ENCODE data around the gene CGGBP1. TPM values are rescaled to one million over a fixed set of nuclear protein-coding genes. Genes with fewer than 3 reads are reported as not detected.
A peak's percentile ranks its signal among the peaks of the same experiment; 100 is the strongest.

Gene CGGBP1
- polyA plus RNA-seq, 1 donor, result 81.3 TPM

DNA sequence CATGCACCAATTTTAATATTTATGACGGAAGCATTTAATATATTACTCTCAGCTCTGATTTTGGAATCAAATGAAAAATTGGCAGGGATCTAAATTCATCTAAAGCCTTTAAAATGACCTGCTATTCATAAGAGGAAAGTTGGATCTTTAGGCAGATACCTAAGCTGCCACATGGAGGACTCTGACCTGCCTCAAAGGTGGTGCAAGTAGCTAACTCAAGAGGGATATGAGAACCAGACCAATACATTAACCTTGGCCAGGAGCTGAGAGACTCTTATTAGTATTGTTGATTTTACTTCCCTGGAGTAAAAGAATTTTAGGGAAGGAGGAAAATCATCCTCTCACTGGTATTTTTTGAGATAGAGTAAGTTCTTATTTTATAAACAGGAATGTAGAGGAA, 17.9 kb upstream of the CGGBP1 start:
- H3K27ac ChIP-seq (ENCODE audit: low read length), result no peak overlapping the region
- DNase-seq, result no peak
- no peaks in the 10 kb centered on the region for H3K4me1 ChIP-seq (ENCODE audit: control insufficient read depth, insufficient read depth, low read length)
- H3K36me3 ChIP-seq (ENCODE audit: control insufficient read depth, insufficient read depth, low read length), result no peaks in the 10 kb centered on the region
- H3K27me3 ChIP-seq (ENCODE audit: control insufficient read depth, insufficient read depth, low read length), result no peaks in the 10 kb centered on the region
- 100% methylated on average over 1 of the region's 1 CpG for WGBS (ENCODE audit: insufficient coverage, low lambda C conversion rate)
- peaks cover 3% of the 10 kb centered on the region for H3K9me3 ChIP-seq (ENCODE audit: control insufficient read depth, low read depth, low read length)
- no peak overlapping the region for H3K4me3 ChIP-seq (ENCODE audit: low read length)

DNA sequence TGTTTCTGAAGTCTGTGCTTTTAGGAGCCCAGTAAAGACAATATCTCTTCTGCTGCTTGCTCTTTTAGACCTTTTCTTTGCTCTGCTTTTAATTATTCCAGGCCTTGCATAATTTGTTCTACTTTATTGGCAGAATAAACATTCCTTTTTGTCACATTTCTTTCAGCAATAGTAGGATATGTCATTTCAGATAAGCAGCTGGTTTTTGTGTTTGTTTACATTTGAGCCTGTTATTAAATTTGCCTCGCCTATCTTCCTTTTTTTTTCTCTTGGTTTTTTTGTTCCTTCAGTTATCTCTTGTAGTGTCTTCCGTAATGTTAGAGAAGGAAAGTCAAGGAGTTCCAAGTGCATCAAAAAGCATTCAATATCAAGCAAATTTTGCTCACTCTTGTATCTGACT, 16.7 kb upstream of the CGGBP1 start:
- Histone ChIP-seq H3K4me3 (ENCODE audit: low read length) (no peak overlapping the region), H3K27me3 (ENCODE audit: control insufficient read depth, insufficient read depth, low read length) (no peaks in the 10 kb centered on the region), H3K36me3 (ENCODE audit: control insufficient read depth, insufficient read depth, low read length) (no peaks in the 10 kb centered on the region), H3K4me1 (ENCODE audit: control insufficient read depth, insufficient read depth, low read length) (no peaks in the 10 kb centered on the region), H3K27ac (ENCODE audit: low read length) (no peak overlapping the region), H3K9me3 (ENCODE audit: control insufficient read depth, low read depth, low read length) (peaks cover 3% of the 10 kb centered on the region)
- no peak for DNase-seq
- WGBS (ENCODE audit: insufficient coverage, low lambda C conversion rate), result 70% methylated on average over 2 of the region's 2 CpGs

DNA sequence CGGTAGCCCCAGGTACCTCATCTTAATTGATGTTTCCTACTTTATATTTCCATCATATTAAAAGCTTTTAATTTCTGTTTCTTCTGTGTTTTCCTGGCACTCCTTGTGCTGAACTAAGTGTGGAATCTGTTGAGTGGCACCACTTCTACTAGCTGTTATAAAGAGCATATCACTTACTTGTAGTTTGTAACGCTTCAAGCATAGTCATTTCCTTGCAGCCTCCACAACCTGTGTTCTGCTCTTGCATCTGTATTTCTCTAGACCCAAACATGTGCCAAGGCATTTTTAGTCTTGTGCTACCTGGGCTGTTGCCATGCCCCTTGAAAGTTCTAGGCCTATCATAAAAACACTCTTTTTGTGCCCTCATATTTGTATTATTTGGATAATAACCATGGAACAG, 16.3 kb upstream of the CGGBP1 start:
- H3K4me3 ChIP-seq (ENCODE audit: low read length), result no peak overlapping the region
- no peak for DNase-seq
- H3K4me1 ChIP-seq (ENCODE audit: control insufficient read depth, insufficient read depth, low read length), result no peaks in the 10 kb centered on the region
- 80% methylated on average over 1 of the region's 2 CpGs for WGBS (ENCODE audit: insufficient coverage, low lambda C conversion rate)
- no peak overlapping the region for H3K27ac ChIP-seq (ENCODE audit: low read length)
- peaks cover 3% of the 10 kb centered on the region for H3K9me3 ChIP-seq (ENCODE audit: control insufficient read depth, low read depth, low read length)
- H3K27me3 ChIP-seq (ENCODE audit: control insufficient read depth, insufficient read depth, low read length), result no peaks in the 10 kb centered on the region
- H3K36me3 ChIP-seq (ENCODE audit: control insufficient read depth, insufficient read depth, low read length), result no peaks in the 10 kb centered on the region

DNA sequence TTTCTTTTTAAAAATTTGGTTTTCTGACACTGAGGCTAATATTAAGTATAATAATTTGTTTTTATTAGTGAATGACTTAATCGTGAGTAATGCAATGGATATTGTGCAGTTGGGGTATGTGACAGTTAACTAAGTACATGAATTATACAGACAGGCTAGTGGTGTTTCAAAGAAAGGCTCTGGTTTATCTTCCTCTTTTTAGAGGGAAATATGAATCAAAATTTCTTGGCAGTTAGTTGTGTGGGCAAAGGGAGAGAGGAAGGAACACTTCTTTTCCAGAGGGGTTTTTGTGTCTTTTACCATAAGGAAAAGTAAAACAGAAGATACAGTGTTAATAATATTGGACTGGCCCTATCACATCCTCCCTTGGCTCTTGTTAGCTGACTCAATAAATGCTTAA, 2.9 kb upstream of the CGGBP1 start:
- Histone ChIP-seq H3K4me1 (ENCODE audit: control insufficient read depth, insufficient read depth, low read length) (peaks cover 4% of the 10 kb centered on the region), H3K27me3 (ENCODE audit: control insufficient read depth, insufficient read depth, low read length) (no peaks in the 10 kb centered on the region), H3K27ac (ENCODE audit: low read length) (no peak overlapping the region), H3K4me3 (ENCODE audit: low read length) (no peak overlapping the region), H3K9me3 (ENCODE audit: control insufficient read depth, low read depth, low read length) (peaks cover 2% of the 10 kb centered on the region), H3K36me3 (ENCODE audit: control insufficient read depth, insufficient read depth, low read length) (no peaks in the 10 kb centered on the region)
- no peak for DNase-seq
- WGBS (ENCODE audit: insufficient coverage, low lambda C conversion rate), result 100% methylated on average over 1 of the region's 1 CpG

DNA sequence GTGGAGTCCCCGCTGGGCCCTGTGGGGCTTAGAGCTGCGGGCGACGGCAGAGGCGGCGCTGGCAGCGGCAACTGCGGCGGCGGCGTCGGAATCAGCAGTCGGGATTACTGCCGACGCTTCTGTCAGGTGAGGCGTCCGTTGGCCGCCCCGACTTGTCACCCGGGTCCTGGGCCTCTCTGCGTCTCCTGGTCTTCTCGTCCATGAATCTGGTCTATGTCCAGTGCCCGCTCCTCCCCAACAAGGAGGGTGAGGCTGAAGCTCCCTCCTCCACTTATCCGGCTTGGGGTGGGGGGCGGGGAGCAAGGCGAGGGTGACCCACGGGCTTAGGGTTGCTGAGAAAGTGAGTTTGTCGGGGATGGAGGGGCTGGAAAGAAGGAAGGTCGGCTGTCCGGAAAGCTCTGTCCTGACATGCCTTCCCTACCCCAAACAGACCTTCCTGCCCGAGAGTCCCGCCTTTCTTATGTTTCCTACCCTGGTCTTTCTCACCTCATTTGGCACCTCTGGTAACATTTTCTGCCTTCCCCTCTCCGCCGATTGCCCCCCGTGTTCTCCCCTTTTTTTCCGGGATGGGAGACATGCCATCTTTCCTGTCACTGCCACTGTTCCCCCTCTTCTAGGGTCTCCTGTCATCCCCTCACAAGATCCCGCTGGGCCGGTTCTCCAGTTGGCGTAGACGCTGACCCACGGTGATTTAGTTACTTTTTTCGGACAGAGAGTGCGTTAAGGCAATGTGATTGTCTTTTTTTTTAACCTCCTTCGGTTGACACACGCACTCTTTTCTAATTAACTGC, 770 bp upstream of the CGGBP1 start:
- Histone ChIP-seq H3K4me1 (ENCODE audit: control insufficient read depth, insufficient read depth, low read length) (peaks cover 5% of the 10 kb centered on the region), H3K4me3 (ENCODE audit: low read length) (peak overlapping the region; percentile 94), H3K9me3 (ENCODE audit: control insufficient read depth, low read depth, low read length) (peaks cover 2% of the 10 kb centered on the region), H3K27me3 (ENCODE audit: control insufficient read depth, insufficient read depth, low read length) (no peaks in the 10 kb centered on the region), H3K36me3 (ENCODE audit: control insufficient read depth, insufficient read depth, low read length) (peaks cover 13% of the 10 kb centered on the region), H3K27ac (ENCODE audit: low read length) (peak overlapping the region; percentile 94)
- DNase-seq, result peak in 1 of 2 donors; percentile 3
- 0% methylated on average over 2 of the region's 45 CpGs for WGBS (ENCODE audit: insufficient coverage, low lambda C conversion rate)

DNA sequence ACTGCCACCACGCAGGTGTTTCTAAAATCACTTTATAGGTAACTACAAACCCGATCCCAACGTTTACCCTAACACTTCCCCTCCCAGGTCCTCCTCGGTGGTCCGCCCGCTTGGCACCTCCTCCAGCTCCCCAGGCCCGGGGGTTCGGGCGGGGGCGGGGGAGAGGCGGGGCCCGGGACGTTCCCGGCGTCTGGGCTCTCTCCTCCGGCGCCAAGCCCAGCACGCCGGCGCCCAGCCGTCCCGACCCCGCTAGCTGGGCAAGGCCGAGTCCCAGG, 562 bp downstream of the CGGBP1 start:
- DNase-seq, result no peak
- Histone ChIP-seq H3K27ac (ENCODE audit: low read length) (peak overlapping the region; percentile 99), H3K4me3 (ENCODE audit: low read length) (peak overlapping the region; percentile 77), H3K36me3 (ENCODE audit: control insufficient read depth, insufficient read depth, low read length) (peaks cover 13% of the 10 kb centered on the region), H3K4me1 (ENCODE audit: control insufficient read depth, insufficient read depth, low read length) (peaks cover 5% of the 10 kb centered on the region), H3K27me3 (ENCODE audit: control insufficient read depth, insufficient read depth, low read length) (no peaks in the 10 kb centered on the region), H3K9me3 (ENCODE audit: control insufficient read depth, low read depth, low read length) (peaks cover 2% of the 10 kb centered on the region)
- no CpG with 5 or more reads among the region's 24 CpGs for WGBS (ENCODE audit: insufficient coverage, low lambda C conversion rate)

DNA sequence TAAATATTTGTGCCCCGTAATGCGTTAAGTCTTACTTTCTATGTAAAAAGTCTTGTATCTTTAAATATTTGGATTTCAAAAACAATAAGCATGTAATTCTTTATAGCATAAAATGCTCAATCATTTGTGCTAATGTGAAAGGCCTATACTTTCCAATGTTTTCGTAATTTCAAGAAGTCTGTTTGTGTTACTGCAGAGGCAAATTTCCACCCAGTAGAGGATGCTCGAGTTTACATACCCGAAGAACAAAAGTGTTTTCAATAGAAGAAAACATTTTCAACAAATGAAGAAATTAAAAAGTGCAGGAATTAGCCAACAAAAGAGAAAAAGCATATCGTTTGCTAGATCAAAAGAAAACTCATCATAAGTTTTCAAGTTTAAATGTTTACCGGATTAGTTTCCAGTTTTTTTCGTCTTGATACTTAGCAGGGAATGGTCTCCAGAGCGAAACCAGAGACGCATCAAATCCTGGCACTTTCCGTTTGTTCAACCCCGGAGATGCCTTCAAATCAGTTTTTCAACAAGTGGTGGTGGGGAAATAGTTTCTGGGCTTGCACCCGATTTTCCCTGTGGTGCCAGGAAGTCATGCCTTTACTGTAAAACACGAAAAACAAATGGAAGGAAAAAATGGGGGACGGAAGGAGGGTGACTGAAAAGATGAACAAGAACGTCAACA, 1.0 kb downstream of the CGGBP1 start:
- peaks cover 2% of the 10 kb centered on the region for H3K9me3 ChIP-seq (ENCODE audit: control insufficient read depth, low read depth, low read length)
- H3K36me3 ChIP-seq (ENCODE audit: control insufficient read depth, insufficient read depth, low read length), result peaks cover 13% of the 10 kb centered on the region
- peak overlapping the region; percentile 77 for H3K4me3 ChIP-seq (ENCODE audit: low read length)
- H3K4me1 ChIP-seq (ENCODE audit: control insufficient read depth, insufficient read depth, low read length), result peaks cover 5% of the 10 kb centered on the region
- WGBS (ENCODE audit: insufficient coverage, low lambda C conversion rate), result 10% methylated on average over 8 of the region's 16 CpGs
- H3K27ac ChIP-seq (ENCODE audit: low read length), result peak overlapping the region; percentile 99
- DNase-seq, result peak in 1 of 2 donors; percentile 8
- no peaks in the 10 kb centered on the region for H3K27me3 ChIP-seq (ENCODE audit: control insufficient read depth, insufficient read depth, low read length)

DNA sequence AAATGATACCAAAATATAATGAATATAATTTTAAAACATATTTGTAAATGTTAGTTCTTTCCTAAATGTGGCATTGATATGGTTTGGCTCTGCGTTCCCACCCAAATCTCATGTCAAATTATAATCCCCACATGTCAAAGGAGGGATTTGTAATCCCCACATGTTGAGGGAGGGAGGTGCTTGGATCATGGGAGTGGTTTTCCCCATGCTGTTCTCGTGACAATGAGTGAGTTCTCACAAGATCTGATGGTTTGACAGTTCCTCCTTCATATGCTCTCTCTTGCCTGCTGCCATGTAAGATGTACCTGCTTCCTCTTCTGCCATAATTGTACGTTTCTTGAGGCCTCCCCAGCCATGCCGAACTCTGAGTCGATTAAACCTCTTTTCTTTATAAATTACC, 12.0 kb downstream of the CGGBP1 start:
- Histone ChIP-seq H3K36me3 (ENCODE audit: control insufficient read depth, insufficient read depth, low read length) (no peaks in the 10 kb centered on the region), H3K4me1 (ENCODE audit: control insufficient read depth, insufficient read depth, low read length) (no peaks in the 10 kb centered on the region), H3K27ac (ENCODE audit: low read length) (no peak overlapping the region), H3K27me3 (ENCODE audit: control insufficient read depth, insufficient read depth, low read length) (no peaks in the 10 kb centered on the region), H3K4me3 (ENCODE audit: low read length) (no peak overlapping the region), H3K9me3 (ENCODE audit: control insufficient read depth, low read depth, low read length) (no peaks in the 10 kb centered on the region)
- DNase-seq, result no peak
- 85% methylated on average over 3 of the region's 5 CpGs for WGBS (ENCODE audit: insufficient coverage, low lambda C conversion rate)

DNA sequence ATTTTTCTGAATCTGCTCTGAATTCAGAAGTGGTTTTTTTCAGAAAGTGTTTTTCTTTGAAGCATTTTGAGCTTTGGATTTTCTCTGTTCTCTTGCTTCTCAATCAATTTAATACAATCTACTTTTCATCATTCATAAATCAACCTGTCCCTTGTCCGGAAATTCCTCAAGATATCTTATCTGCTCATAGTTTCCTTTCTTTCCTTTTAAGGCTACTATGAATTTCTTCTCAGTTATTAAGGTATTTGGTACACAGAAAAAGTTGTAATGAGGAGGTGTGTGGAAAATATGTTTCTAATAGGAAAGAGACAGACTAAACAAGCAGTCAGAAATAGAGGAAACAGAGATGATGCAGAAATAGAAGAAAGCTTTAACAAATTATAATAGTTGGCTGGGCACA, 14.4 kb downstream of the CGGBP1 start:
- 14% methylated on average over 1 of the region's 1 CpG for WGBS (ENCODE audit: insufficient coverage, low lambda C conversion rate)
- Histone ChIP-seq H3K9me3 (ENCODE audit: control insufficient read depth, low read depth, low read length) (no peaks in the 10 kb centered on the region), H3K27ac (ENCODE audit: low read length) (no peak overlapping the region), H3K4me1 (ENCODE audit: control insufficient read depth, insufficient read depth, low read length) (no peaks in the 10 kb centered on the region), H3K36me3 (ENCODE audit: control insufficient read depth, insufficient read depth, low read length) (no peaks in the 10 kb centered on the region), H3K27me3 (ENCODE audit: control insufficient read depth, insufficient read depth, low read length) (no peaks in the 10 kb centered on the region), H3K4me3 (ENCODE audit: low read length) (no peak overlapping the region)
- no peak for DNase-seq

DNA sequence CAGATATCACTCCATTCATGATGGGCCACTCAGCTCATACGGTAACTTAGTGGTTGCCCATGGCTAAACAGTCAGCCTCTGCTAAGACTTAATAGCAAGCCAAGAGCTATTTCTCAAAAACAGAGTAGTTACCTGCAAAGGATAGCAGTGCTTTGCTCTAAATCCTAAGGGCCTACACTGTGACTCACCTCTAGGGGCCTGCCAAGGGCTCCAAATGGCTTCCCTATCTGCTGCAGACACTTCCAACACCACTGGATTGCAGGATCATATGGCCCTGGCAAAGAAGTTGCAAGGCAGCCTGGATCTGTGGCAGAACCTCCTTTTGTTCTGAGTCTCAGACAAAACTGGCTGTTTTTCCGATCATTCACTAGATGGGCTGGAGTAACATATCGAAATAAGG, 17.8 kb downstream of the CGGBP1 start:
- WGBS (ENCODE audit: insufficient coverage, low lambda C conversion rate), result no CpG with 5 or more reads among the region's 3 CpGs
- Histone ChIP-seq H3K9me3 (ENCODE audit: control insufficient read depth, low read depth, low read length) (no peaks in the 10 kb centered on the region), H3K4me3 (ENCODE audit: low read length) (no peak overlapping the region), H3K27me3 (ENCODE audit: control insufficient read depth, insufficient read depth, low read length) (no peaks in the 10 kb centered on the region), H3K4me1 (ENCODE audit: control insufficient read depth, insufficient read depth, low read length) (no peaks in the 10 kb centered on the region), H3K36me3 (ENCODE audit: control insufficient read depth, insufficient read depth, low read length) (no peaks in the 10 kb centered on the region), H3K27ac (ENCODE audit: low read length) (no peak overlapping the region)
- DNase-seq, result no peak

DNA sequence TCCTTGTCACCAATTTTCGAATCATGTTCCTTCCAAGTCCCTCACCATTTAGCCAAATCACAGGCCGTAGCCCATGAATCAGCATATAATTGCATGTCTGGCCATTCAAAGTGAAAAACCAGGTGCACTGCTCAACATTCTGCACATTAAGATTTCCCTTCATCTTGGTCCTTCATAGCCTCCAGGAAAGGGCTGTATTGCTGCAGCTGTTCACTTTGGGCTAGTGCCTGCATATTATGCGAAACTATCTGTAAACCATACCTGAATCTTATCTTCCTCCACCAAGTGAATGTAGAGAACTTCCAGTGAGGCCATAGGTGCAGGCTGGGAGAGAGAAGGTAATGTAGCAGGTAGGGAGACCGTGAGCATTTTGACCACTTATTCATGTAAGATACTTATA, 18.3 kb downstream of the CGGBP1 start:
- H3K9me3 ChIP-seq (ENCODE audit: control insufficient read depth, low read depth, low read length), result no peaks in the 10 kb centered on the region
- no peak overlapping the region for H3K4me3 ChIP-seq (ENCODE audit: low read length)
- WGBS (ENCODE audit: insufficient coverage, low lambda C conversion rate), result no CpG with 5 or more reads among the region's 4 CpGs
- no peak for DNase-seq
- no peaks in the 10 kb centered on the region for H3K27me3 ChIP-seq (ENCODE audit: control insufficient read depth, insufficient read depth, low read length)
- H3K4me1 ChIP-seq (ENCODE audit: control insufficient read depth, insufficient read depth, low read length), result no peaks in the 10 kb centered on the region
- H3K27ac ChIP-seq (ENCODE audit: low read length), result no peak overlapping the region
- no peaks in the 10 kb centered on the region for H3K36me3 ChIP-seq (ENCODE audit: control insufficient read depth, insufficient read depth, low read length)
